Measurements from ENCODE around the gene ZDHHC19.
"Not testable (repeated sequence)": the region's sequence is repeated elsewhere in the genome, so short reads cannot be mapped to it uniquely, and the experiment has no call there.

Gene ZDHHC19

DNA sequence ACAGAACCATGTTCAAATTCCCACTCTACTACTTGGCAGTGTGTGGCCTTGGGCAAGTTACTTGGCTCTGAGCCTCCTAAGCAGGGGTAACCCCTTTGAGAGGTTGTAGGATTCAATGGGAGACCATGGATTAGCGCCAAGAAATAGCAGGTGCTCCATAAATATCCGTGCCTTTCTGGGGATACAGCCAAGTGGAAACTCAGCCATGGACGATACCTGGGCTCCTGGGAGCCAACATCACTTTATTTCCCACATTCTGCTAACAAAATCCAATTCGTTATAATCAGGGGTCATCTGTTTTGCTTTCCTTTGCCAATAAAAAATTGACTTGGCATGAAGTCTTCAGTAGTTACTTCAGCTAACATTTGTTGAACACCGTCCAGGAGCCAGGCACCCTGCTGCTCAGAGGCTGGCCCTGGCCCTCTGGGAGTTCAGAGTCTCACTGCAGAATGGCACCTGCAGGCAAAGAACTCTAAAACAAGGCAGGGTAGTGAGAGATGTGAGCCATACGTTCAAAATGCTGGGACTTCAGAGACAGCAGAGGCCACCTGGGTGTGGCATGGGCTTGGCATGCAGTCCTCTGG is 42.3 kb downstream of the ZDHHC19 start:
- no peak overlapping the region for H3K27ac Mint-ChIP-seq
- H3K36me3 Mint-ChIP-seq, result no peaks in the 10 kb centered on the region
- DNase-seq, result no peak
- no peaks in the 10 kb centered on the region for H3K27me3 Mint-ChIP-seq
- no peaks in the 10 kb centered on the region for H3K9me3 Mint-ChIP-seq
- H3K4me1 Mint-ChIP-seq, result no peaks in the 10 kb centered on the region
- H3K4me3 Mint-ChIP-seq, result no peak overlapping the region
- CTCF ChIA-PET, result no interaction called here

DNA sequence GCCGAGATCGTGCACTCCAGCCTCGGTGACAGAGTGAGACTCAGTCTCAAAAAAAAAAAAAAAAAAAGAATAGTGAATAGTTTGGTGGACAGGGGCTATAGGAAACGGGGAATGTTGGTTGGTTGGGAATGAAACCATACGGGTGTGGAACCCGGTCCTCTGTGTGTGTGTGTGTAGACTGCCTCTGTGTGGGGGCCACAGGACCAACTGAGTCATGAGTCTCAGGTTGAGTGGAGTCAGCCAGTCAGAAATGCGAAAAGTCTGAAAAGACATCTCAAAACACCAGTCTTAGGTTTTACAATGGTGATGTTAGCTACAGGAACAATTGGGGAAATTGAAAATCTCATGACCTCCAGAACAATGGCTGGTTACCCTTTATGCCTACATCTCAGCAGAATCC is 44.5 kb downstream of the ZDHHC19 start:
- CTCF ChIA-PET, result no interaction called here
- Mint-ChIP-seq H3K36me3 (no peaks in the 10 kb centered on the region), H3K9me3 (no peaks in the 10 kb centered on the region), H3K4me1 (peaks cover 2% of the 10 kb centered on the region), H3K27me3 (no peaks in the 10 kb centered on the region), H3K4me3 (no peak overlapping the region), H3K27ac (no peak overlapping the region)
- DNase-seq, result no peak

DNA sequence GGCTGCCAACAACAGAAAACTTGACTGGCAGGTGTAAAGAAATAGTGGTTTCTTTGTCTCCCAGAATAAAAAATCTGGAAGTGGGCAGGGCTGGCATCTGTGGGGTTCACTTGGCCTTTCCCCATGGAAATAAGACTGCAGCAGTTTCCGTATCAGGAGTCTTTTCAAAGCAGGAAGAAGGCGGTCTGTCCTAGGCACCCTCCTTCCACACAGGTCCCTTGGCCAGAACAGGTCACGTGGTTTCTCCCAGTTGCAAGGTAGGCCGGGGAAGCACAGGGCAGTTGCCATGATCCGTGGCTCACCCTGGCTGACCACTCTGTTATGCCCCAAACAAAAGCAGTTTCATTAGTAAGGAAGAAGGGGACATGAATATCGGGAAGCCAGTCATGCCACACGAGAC is 45.4 kb downstream of the ZDHHC19 start:
- Mint-ChIP-seq H3K27ac (no peak overlapping the region), H3K4me1 (peaks cover 2% of the 10 kb centered on the region), H3K27me3 (no peaks in the 10 kb centered on the region), H3K4me3 (no peak overlapping the region), H3K36me3 (no peaks in the 10 kb centered on the region), H3K9me3 (no peaks in the 10 kb centered on the region)
- DNase-seq, result no peak
- CTCF ChIA-PET, result no interaction called here

DNA sequence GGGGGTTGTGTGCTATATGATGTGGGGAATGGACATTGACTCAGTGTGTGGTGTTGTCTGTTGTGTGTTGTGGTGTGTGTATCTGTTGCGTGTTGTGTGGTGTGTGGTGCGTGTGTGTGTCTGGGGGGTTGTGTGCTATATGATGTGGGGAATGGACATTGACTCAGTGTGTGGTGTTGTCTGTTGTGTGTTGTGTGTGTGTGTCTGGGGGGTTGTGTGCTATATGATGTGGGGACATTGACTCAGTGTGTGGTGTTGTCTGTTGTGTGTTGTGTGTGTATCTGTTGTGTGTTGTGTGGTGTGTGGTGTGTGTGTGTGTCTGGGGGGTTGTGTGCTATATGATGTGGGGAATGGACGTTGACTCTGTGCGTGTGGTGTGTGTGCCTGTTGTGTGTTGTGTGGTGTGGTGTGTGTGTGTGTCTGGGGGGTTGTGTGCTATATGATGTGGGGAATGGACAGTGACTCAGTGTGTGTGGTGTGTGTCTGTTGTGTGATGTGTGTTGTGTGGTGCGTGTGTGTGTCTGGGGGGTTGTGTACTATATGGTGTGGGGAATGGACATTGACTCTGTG is 46.1 kb downstream of the ZDHHC19 start:
- not testable (repeated sequence) for H3K4me3 Mint-ChIP-seq

DNA sequence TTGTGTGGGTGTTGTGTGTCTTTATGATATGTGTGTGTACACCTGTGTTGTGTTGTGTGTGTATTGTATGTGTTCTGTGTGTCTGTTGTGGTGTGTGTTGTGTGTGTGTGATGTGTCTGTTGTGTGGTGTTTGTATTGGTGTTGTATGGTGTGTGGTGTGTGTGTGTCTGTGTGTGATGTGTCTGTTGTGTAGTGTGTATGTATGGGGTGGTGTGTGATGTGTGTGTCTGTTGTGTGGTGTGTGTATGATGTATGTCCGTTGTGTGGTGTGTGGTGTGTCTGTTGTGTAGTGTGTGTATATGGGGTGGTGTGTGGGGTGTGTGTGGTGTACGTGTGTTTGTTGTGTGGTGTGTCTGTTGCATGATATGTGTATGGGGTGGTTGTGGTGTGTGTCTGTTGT is 46.6 kb downstream of the ZDHHC19 start:
- CTCF ChIA-PET, result interaction anchor here (1.0 kb wide), 1 partner anchor 8 kb away, joined by 3 read pairs; no protein-coding TSS in a partner anchor
- Mint-ChIP-seq H3K4me3 (no peak overlapping the region), H3K36me3 (no peaks in the 10 kb centered on the region), H3K27me3 (no peaks in the 10 kb centered on the region), H3K4me1 (peaks cover 15% of the 10 kb centered on the region), H3K27ac (no peak overlapping the region), H3K9me3 (no peaks in the 10 kb centered on the region)
- no peak for DNase-seq

More for the DNA sequence above, 46.1 kb downstream of the ZDHHC19 start:
- H3K4me1 Mint-ChIP-seq, H3K27me3 Mint-ChIP-seq, H3K27ac Mint-ChIP-seq, H3K9me3 Mint-ChIP-seq, H3K36me3 Mint-ChIP-seq, DNase-seq, CTCF ChIA-PET: not testable (repeated sequence)

DNA sequence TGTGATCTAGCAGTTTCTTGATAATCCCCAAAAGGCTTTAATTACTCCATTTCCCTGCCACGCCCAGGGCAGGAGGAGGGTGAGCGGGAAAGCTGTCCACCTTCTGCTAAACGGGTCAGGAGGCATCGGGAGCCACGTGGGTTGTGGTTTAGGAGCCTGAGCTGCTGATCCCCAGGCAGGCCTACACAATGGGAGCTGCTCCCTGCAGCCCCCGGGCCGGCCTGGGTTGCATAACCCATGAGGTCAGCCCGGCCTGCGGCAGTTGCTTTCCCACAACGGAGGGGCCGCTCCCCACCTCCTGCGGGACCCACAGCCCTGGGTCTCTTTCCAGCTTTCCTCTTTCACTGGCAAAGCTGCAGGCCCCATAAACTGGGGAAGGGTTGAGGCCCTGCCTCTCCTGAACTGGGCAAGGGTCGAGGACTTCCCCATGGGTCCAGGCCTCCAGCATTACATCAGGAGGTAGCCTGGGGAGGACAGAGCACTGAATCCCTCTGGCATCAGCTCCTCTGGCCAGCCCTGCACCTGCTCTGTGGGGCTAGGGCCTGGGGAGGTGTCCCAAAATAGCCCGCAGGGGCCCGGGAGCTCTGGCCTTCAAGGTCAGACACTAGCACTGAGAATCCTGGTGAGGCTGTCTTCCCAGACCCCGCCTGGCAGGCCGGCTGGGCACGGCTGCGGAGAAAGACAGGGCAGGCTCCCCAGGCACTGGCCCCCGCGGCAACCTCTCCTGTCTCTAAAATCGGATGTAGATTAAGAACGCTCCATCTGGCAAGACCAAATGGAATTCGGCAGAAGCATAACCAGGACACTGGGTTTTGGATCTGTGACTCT is 47.3 kb downstream of the ZDHHC19 start:
- H3K36me3 Mint-ChIP-seq, result no peaks in the 10 kb centered on the region
- H3K27ac Mint-ChIP-seq, result no peak overlapping the region
- H3K27me3 Mint-ChIP-seq, result no peaks in the 10 kb centered on the region
- DNase-seq, result no peak
- no peaks in the 10 kb centered on the region for H3K9me3 Mint-ChIP-seq
- CTCF ChIA-PET, result interaction anchor here (1.0 kb wide), 1 partner anchor 8 kb away, joined by 3 read pairs; no protein-coding TSS in a partner anchor
- no peak overlapping the region for H3K4me3 Mint-ChIP-seq
- peaks cover 17% of the 10 kb centered on the region for H3K4me1 Mint-ChIP-seq

DNA sequence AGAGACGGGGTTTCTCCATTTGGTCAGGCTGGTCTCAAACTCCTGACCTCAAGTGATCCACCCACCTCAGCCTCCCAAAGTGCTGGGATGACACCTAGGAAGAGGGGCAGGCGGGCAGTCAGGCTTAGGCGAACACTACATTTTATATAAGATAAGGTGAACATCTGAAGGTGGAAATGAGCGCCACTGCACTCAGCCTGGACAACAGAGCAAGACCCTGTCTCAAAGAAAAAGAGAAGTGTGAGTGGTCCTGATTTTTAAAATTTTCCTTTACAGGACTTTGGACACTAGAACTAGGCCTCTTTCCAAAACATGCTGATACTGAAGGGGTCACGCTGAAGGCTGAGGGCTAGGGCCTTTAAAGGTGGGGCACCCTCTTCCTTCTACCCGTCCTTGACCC is 48.0 kb downstream of the ZDHHC19 start:
- Mint-ChIP-seq H3K9me3 (no peaks in the 10 kb centered on the region), H3K27me3 (no peaks in the 10 kb centered on the region), H3K4me3 (no peak overlapping the region), H3K27ac (no peak overlapping the region), H3K4me1 (peaks cover 17% of the 10 kb centered on the region), H3K36me3 (no peaks in the 10 kb centered on the region)
- DNase-seq, result no peak
- CTCF ChIA-PET, result no interaction called here

DNA sequence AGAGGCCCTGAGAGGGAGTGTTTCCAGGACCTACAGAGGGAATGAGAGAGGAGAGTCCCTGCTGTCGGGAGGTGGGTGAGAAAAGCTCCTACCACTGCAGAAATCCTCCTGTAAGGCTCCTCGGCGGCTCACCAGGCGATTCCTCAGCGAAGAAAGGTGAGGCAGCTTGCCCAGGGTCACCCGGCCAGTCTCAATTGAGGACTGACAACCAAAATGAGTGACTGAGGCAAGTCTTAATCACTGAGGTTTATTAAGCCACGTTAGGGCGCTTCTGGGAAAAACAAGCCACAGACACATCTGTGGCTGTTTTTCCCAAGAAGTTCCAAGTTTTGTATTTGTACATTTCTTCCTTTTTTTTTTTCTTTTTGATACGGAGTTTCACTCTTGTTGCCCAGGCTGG is 48.5 kb downstream of the ZDHHC19 start:
- Mint-ChIP-seq H3K36me3 (no peaks in the 10 kb centered on the region), H3K27ac (no peak overlapping the region), H3K9me3 (no peaks in the 10 kb centered on the region), H3K4me1 (peaks cover 17% of the 10 kb centered on the region), H3K27me3 (no peaks in the 10 kb centered on the region), H3K4me3 (no peak overlapping the region)
- no peak for DNase-seq
- CTCF ChIA-PET, result no interaction called here

DNA sequence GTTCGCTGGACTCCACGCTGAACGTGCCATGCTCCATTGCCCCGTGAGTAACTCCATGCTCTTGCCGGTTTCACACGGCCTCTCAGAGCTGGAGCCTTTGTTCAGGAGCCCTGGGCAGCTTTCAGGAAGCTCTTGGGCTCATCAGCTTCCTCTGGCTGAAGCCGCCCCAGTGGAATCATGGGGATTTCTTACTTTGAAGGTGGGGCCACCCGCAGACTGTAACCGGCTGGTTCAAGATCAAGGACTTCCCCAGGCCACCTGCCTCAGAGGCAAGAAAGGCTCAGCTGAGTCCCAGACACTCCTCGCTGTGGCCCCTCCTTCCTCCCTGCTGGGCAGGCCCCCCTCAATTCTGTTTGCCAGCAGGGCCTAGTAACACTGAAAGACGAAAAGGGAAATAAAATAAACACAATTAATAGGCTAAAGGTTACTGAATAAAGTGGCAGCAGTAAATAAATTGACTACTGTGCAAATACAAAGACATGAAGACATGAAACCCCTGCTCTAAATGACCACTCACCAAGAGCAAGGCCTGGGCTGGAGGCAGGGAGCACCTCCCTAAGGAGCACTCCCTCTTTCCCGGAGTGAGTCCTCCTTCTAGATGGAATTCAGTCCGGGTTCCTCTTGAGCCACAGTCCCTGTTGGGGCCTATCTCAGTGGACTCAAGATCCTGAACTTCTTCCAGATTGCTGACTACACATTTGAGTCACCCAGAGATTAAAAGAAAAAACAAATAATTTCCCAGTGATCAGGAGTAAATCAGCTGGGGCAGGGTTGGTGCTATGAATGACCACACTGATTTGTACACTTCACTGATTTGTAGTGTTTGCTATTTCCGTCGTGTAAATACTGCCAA is 51.0 kb downstream of the ZDHHC19 start:
- CTCF ChIA-PET, result interaction anchor here (1.3 to 1.7 kb wide), 3 partner anchors 19 to 87 kb away, joined by 3 to 9 read pairs (median 4); no protein-coding TSS in a partner anchor
- H3K4me3 Mint-ChIP-seq, result no peak overlapping the region

DNA sequence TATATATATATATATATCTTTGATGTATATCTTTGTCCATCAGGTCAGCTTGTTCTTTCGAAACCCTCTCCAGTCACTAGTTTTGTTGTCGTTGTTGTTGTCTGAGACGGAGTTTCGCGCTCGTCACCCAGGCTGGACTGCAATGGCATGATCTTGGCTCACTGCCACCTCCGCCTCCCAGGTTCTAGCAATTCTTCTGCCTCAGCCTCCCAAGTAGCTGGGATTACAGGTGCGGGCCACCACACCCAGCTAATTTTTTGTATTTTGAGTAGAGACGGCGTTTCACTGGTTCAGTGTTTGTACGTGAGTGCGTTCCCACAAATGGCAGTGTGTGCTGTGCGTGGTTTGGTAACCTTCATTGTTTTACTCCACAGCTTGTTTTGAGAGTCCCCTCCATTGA is 51.7 kb downstream of the ZDHHC19 start:
- Mint-ChIP-seq H3K9me3 (no peaks in the 10 kb centered on the region), H3K27ac (peak overlapping the region; percentile 68), H3K4me3 (no peak overlapping the region), H3K4me1 (peaks cover 36% of the 10 kb centered on the region), H3K27me3 (no peaks in the 10 kb centered on the region), H3K36me3 (no peaks in the 10 kb centered on the region)
- CTCF ChIA-PET, result interaction anchor here (1.3 to 1.7 kb wide), 3 partner anchors 20 to 86 kb away, joined by 3 to 9 read pairs (median 4); no protein-coding TSS in a partner anchor
- no peak for DNase-seq

More for the DNA sequence above, 51.0 kb downstream of the ZDHHC19 start:
- DNase-seq, result peak; percentile 65
- Mint-ChIP-seq H3K9me3 (no peaks in the 10 kb centered on the region), H3K27me3 (no peaks in the 10 kb centered on the region), H3K27ac (peak overlapping the region; percentile 71), H3K36me3 (no peaks in the 10 kb centered on the region), H3K4me1 (peaks cover 30% of the 10 kb centered on the region)

DNA sequence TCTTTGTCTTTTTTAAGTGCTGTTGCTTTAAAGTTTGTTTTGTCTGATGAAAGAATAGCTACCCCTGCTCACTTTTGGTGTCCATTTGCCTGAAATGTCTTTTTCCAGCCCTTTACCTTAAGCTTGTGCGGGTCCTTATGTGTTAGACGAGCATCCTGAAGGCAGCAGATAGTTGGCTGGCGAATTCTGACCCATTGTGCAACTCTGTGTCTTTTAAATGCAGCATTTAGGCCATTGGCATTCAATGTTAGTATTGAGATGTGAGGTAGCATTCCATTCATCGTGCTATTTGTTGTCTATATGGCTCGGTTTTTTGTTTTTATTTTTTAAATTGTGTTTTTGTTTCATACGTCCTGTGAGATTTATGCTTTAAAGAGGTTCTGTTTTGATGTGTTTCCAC is 55.0 kb downstream of the ZDHHC19 start:
- H3K4me1 Mint-ChIP-seq, result peaks cover 39% of the 10 kb centered on the region
- H3K27me3 Mint-ChIP-seq, result peaks cover 12% of the 10 kb centered on the region
- H3K27ac Mint-ChIP-seq, result no peak overlapping the region
- no peak for DNase-seq
- no peak overlapping the region for H3K4me3 Mint-ChIP-seq
- H3K36me3 Mint-ChIP-seq, result no peaks in the 10 kb centered on the region
- CTCF ChIA-PET, result interaction anchor here (1.4 kb wide), 1 partner anchor 23 kb away, joined by 4 read pairs; no protein-coding TSS in a partner anchor
- H3K9me3 Mint-ChIP-seq, result no peaks in the 10 kb centered on the region

DNA sequence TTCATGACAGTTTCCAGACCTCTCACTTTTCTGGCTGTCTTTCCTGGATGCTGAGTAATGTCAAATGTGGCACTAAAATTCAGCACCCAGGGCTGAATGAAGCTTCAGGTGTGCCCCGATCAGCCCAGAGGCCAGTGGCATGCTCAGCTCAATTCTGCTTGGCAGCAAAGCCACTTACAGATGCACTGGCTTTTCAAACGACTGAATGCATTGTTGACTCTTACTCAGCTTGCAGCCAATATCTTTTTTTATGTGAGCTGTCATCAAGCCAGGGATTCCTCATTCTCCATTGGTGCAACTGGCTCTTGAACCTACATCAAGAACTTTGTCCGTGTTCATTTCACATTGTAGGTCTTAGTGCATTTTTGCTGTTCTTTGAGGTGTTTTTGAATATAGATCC is 60.7 kb downstream of the ZDHHC19 start:
- no peak overlapping the region for H3K27ac Mint-ChIP-seq
- peaks cover 2% of the 10 kb centered on the region for H3K9me3 Mint-ChIP-seq
- H3K27me3 Mint-ChIP-seq, result peaks cover 39% of the 10 kb centered on the region
- H3K4me3 Mint-ChIP-seq, result no peak overlapping the region
- no peak for DNase-seq
- CTCF ChIA-PET, result no interaction called here
- H3K36me3 Mint-ChIP-seq, result no peaks in the 10 kb centered on the region
- peaks cover 14% of the 10 kb centered on the region for H3K4me1 Mint-ChIP-seq

DNA sequence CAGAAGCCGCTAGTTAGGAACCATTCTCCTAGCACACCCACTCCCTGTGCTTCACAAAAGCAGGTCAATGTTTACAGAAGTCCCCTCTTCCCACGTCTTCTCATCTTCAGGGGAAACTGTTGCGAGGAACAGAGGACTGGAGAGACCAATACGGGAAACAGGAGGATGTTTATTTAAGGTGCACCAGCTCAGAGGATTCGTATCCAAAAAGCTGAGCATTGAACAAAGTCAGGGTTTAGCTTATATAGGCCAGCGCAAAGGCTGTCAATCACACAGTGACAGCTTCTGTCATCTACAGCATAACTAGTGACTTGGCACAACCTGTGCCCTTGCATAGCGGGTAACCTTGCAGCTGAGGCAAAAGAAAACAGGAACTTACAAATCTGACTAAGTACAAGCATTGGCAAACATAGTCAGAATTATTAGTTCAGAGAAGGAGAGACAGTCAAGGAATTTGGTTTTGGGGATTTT is 61.3 kb downstream of the ZDHHC19 start:
- CTCF ChIA-PET, result no interaction called here
- no peak for DNase-seq
- H3K36me3 Mint-ChIP-seq, result no peaks in the 10 kb centered on the region

DNA sequence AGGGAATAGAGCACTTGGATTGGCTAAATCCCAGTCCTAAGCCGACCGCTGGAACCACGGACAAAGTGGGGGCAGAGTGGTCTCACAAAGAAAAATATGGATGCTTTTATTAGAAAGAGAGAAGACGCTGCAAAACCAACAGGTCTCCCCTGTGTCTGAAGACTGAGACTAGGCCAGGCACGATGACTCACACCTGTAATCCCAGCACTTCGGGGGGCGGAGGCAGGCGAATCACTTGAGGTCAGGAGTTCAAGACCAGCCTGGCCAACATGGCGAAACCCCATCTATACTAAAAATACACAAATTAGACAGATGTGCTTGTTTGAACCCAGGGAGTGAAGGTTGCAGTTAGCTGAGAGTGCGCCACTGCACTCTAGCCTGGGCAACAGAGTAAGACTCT is 61.8 kb downstream of the ZDHHC19 start:
- peaks cover 5% of the 10 kb centered on the region for H3K4me1 Mint-ChIP-seq
- peaks cover 42% of the 10 kb centered on the region for H3K27me3 Mint-ChIP-seq
- no peak overlapping the region for H3K27ac Mint-ChIP-seq
- H3K4me3 Mint-ChIP-seq, result no peak overlapping the region
- no peaks in the 10 kb centered on the region for H3K36me3 Mint-ChIP-seq
- CTCF ChIA-PET, result no interaction called here
- peaks cover 2% of the 10 kb centered on the region for H3K9me3 Mint-ChIP-seq
- DNase-seq, result no peak

More for the DNA sequence above, 61.3 kb downstream of the ZDHHC19 start:
- Mint-ChIP-seq H3K4me3 (no peak overlapping the region), H3K27ac (no peak overlapping the region), H3K27me3 (peaks cover 40% of the 10 kb centered on the region), H3K4me1 (peaks cover 8% of the 10 kb centered on the region), H3K9me3 (peaks cover 2% of the 10 kb centered on the region)

Data from activated naive CD4-positive, alpha-beta T cell treated with anti-CD3 and anti-CD28 coated beads, Interleukin-2, amount 10 ng/mL, durations not matched to agents 7 days and 5 days (primary cell).